Uterus (tissue), 2 donors: ENCODE data around the gene M1AP.

Experiments used
- CTCF ChIP-seq, 4 experiments: fragments of 200-600 bp in 2 of 4; fragments of 450-650 bp in 2 of 4; sonication (generic) in 2 of 4; IDR thresholded peaks; one replicate each; pipeline ENCODE4 v1.5.1; 2016 to 2019; ENCODE audit warnings: antibody characterized with exemption in 4 of 4, mild to moderate bottlenecking in 2 of 4, moderate library complexity in 1 of 4
- POLR2A ChIP-seq, 2 donors: fragments of 450-650 bp; IDR thresholded peaks; one replicate each; pipeline ENCODE4 v1.6.1; 2016; ENCODE audit warnings: antibody characterized with exemption in 2 of 2, mild to moderate bottlenecking in 1 of 2, moderate library complexity in 1 of 2

- no peak for TF ChIP-seq CTCF (IDR thresholded peaks at IDR 0.05)
- no peak for TF ChIP-seq POLR2A (IDR thresholded peaks at IDR 0.05)
Measured at GRCh38 chr2:74530239-74531187, 117.6 kb downstream of the M1AP start.
